OCI-LY7 (cell line): ENCODE results near the gene ACOT12. TPM values are rescaled to one million over a fixed set of nuclear protein-coding genes. Genes with fewer than 3 reads are reported as not detected.

Experiments
- BruUV-seq: library from RNA; stranded (reverse); fragments of 400-500 nt; replicated peaks from 2 replicates; lab custom pipeline; 2021; lab: Mats Ljungman, UMichigan
- CTCF ChIA-PET: fragments of 300-600 bp; sonication (Branson Sonifier 250); formaldehyde crosslinking; loops from one replicate; lab custom pipeline; 2022; ENCODE audit warnings: antibody characterized with exemption; ENCODE audit not compliant: unreplicated experiment; lab: Charles Lee
- POLR2A ChIA-PET: fragments of 300-600 bp; sonication (Branson Sonifier 250); formaldehyde crosslinking; loops from one replicate; lab custom pipeline; 2022; ENCODE audit warnings: antibody characterized with exemption; lab: Charles Lee
- DNase-seq: peaks from one replicate; pipeline ENCODE4 v3.0.0-alpha.2; 2015; ENCODE audit warnings: low spot score
- H2AFZ ChIP-seq: fragments of 200-600 bp; sonication (generic), shearing (Covaris generic); 2 replicates; pipeline ENCODE4 v1.6.1; 2014; ENCODE audit warnings: mild to moderate bottlenecking, antibody characterized with exemption, low read length, moderate library complexity
- H3K27ac ChIP-seq: fragments of 200-600 bp; sonication (generic); 2 replicates; pipeline ENCODE4 v1.5.1; 2014; ENCODE audit warnings: mixed run types, low read depth, mild to moderate bottlenecking, moderate library complexity, low read length, inconsistent platforms; ENCODE audit not compliant: poor library complexity, severe bottlenecking
- H3K36me3 ChIP-seq: fragments of 200-600 bp; sonication (generic); 2 replicates; pipeline ENCODE4 v1.6.1; 2014; ENCODE audit warnings: mild to moderate bottlenecking, antibody characterized with exemption, low read length, moderate library complexity, mixed read lengths; ENCODE audit not compliant: insufficient read depth
- H3K4me1 ChIP-seq: fragments of 200-600 bp; sonication (generic); 2 replicates; pipeline ENCODE4 v1.5.1; 2014; ENCODE audit warnings: mild to moderate bottlenecking, low read length; ENCODE audit not compliant: insufficient read depth, poor library complexity, severe bottlenecking
- H3K4me2 ChIP-seq: fragments of 200-600 bp; sonication (generic); 2 replicates; pipeline ENCODE4 v1.6.1; 2014; ENCODE audit warnings: mild to moderate bottlenecking, low read length
- H3K4me3 ChIP-seq: fragments of 200-600 bp; sonication (generic); 2 replicates; pipeline ENCODE4 v1.5.1; 2014; ENCODE audit warnings: mild to moderate bottlenecking, low read depth, low read length; ENCODE audit not compliant: poor library complexity, severe bottlenecking
- H3K79me2 ChIP-seq: fragments of 200-600 bp; sonication (generic); 2 replicates; pipeline ENCODE4 v1.6.1; 2016; ENCODE audit warnings: low read depth, mild to moderate bottlenecking, low read length, moderate library complexity, mixed read lengths; ENCODE audit not compliant: insufficient read depth
- H3K9me2 ChIP-seq: fragments of 200-600 bp; sonication (generic); 2 replicates; pipeline ENCODE4 v1.6.1; 2016; ENCODE audit warnings: mild to moderate bottlenecking, low read length, mixed read lengths; ENCODE audit not compliant: insufficient read depth
- H3K9me3 ChIP-seq: fragments of 200-600 bp; sonication (generic); 2 replicates; pipeline ENCODE4 v1.6.1; 2014; ENCODE audit warnings: mild to moderate bottlenecking, mixed run types, low read length, mixed read lengths
- H4K20me1 ChIP-seq: fragments of 200-600 bp; sonication (generic); 2 replicates; pipeline ENCODE4 v1.6.1; 2014; ENCODE audit warnings: mild to moderate bottlenecking, antibody characterized with exemption, low read length, moderate library complexity, mixed read lengths; ENCODE audit not compliant: insufficient read depth
- CTCF ChIP-seq: fragments of 200-600 bp; sonication (generic); conservative IDR thresholded peaks from 2 replicates; pipeline ENCODE4 v1.5.1; 2014; ENCODE audit warnings: mild to moderate bottlenecking, antibody characterized with exemption, low read length, moderate library complexity, mixed read lengths
- EZH2phosphoT487 ChIP-seq: fragments of 200-600 bp; sonication (generic); IDR thresholded peaks from 2 replicates; pipeline ENCODE4 v1.6.1; 2018; ENCODE audit warnings: low read depth, borderline replicate concordance, mild to moderate bottlenecking, mixed run types, antibody characterized with exemption, low read length, moderate library complexity, mixed read lengths
- intact Hi-C: fragments of 100-400 bp; cut with micrococcal nuclease; formaldehyde crosslinking; loops from one replicate; pipeline ENCODE4 v1.10.0; 2022; ENCODE audit not compliant: unreplicated experiment
- total RNA-seq, 2 experiments: library from RNA; depleted of rRNA in 1 of 2; stranded (reverse); fragments of >200 nt in 1 of 2; shearing (Covaris generic) in 1 of 2; gene quantifications; 2 replicates each; pipeline ENCODE4 v1.2.3, GENCODE V29; 2014 to 2022

ACOT12 gene
- total RNA-seq, 2 experiments from 2014 or later, result 0.27 to 0.35 TPM

- no peaks in the 10 kb centered on the region for H3K79me2 ChIP-seq
- no peak for DNase-seq
These were observed 43.4 kb downstream of the ACOT12 start for GRCh38 chr5:81350507-81350906.

GRCh38 chr5:81349161-81349560 is 44.8 kb downstream of the ACOT12 start:
- Histone ChIP-seq H3K9me2 (no peaks in the 10 kb centered on the region), H4K20me1 (no peaks in the 10 kb centered on the region), H2AFZ (no peak overlapping the region), H3K9me3 (no peaks in the 10 kb centered on the region), H3K4me3 (no peak overlapping the region), H3K36me3 (no peaks in the 10 kb centered on the region), H3K4me1 (no peaks in the 10 kb centered on the region), H3K4me2 (no peak overlapping the region), H3K79me2 (no peaks in the 10 kb centered on the region), H3K27ac (no peak overlapping the region)
- TF ChIP-seq CTCF, result no peak
- no peak for TF ChIP-seq EZH2phosphoT487
- intact Hi-C loops, result no loop called here
- no TSS peak for BruUV-seq
- ChIA-PET POLR2A (no interaction called here), CTCF (no interaction called here)
- no peak for DNase-seq

More at GRCh38 chr5:81350507-81350906, 43.4 kb downstream of the ACOT12 start:
- intact Hi-C loops, result no loop called here
- BruUV-seq, result no TSS peak
- Histone ChIP-seq H3K36me3 (no peaks in the 10 kb centered on the region), H3K9me2 (no peaks in the 10 kb centered on the region), H3K9me3 (no peaks in the 10 kb centered on the region), H3K4me2 (no peak overlapping the region), H3K27ac (no peak overlapping the region), H3K4me3 (no peak overlapping the region), H4K20me1 (no peaks in the 10 kb centered on the region), H2AFZ (no peak overlapping the region), H3K4me1 (no peaks in the 10 kb centered on the region)
- TF ChIP-seq EZH2phosphoT487 (no peak), CTCF (no peak)
- CTCF ChIA-PET, result no interaction called here
- POLR2A ChIA-PET, result no interaction called here

- H3K9me2 ChIP-seq, result no peaks in the 10 kb centered on the region
- DNase-seq, result no peak
- H3K4me1 ChIP-seq, result no peaks in the 10 kb centered on the region
- intact Hi-C loops, result no loop called here
- no peak overlapping the region for H2AFZ ChIP-seq
- no peak overlapping the region for H3K27ac ChIP-seq
- no peak overlapping the region for H3K4me3 ChIP-seq
- H3K79me2 ChIP-seq, result no peaks in the 10 kb centered on the region
- no peak overlapping the region for H3K4me2 ChIP-seq
- no TSS peak for BruUV-seq
- ChIA-PET CTCF (no interaction called here), POLR2A (interaction anchor here (1.3 kb wide), 1 partner anchor 13 kb away, joined by 5 read pairs; no protein-coding TSS in a partner anchor)
- no peaks in the 10 kb centered on the region for H4K20me1 ChIP-seq
- H3K9me3 ChIP-seq, result no peaks in the 10 kb centered on the region
- no peaks in the 10 kb centered on the region for H3K36me3 ChIP-seq
- TF ChIP-seq CTCF, result no peak
- TF ChIP-seq EZH2phosphoT487, result no peak
These were observed 48.4 kb downstream of the ACOT12 start for GRCh38 chr5:81345411-81346003.
